ENCODE data around the gene TMEM53.

DNA sequence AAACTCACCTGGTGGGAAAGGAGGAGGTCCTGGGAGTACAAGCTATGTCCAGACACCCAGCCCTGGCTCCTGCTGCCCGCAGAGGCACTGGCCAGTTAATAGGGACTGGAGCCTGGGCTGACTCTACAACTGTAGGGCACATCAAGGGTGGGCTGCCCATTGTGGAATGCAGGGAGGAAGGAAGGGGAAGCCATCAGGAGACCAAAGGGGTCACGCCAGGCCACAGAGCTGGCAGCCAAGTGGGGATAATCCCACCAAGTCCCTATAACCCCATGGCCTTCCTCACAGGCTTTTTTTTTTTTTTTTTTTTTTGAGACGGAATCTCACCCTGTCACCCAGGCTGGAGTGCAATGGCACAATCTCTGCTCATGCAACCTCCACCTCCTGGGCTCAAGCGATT lies 14.7 kb downstream of the TMEM53 start:
- TF ChIP-seq, protein P1, sequence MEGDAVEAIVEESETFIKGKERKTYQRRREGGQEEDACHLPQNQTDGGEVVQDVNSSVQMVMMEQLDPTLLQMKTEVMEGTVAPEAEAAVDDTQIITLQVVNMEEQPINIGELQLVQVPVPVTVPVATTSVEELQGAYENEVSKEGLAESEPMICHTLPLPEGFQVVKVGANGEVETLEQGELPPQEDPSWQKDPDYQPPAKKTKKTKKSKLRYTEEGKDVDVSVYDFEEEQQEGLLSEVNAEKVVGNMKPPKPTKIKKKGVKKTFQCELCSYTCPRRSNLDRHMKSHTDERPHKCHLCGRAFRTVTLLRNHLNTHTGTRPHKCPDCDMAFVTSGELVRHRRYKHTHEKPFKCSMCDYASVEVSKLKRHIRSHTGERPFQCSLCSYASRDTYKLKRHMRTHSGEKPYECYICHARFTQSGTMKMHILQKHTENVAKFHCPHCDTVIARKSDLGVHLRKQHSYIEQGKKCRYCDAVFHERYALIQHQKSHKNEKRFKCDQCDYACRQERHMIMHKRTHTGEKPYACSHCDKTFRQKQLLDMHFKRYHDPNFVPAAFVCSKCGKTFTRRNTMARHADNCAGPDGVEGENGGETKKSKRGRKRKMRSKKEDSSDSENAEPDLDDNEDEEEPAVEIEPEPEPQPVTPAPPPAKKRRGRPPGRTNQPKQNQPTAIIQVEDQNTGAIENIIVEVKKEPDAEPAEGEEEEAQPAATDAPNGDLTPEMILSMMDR (conservative IDR thresholded peaks at IDR 0.05 in 1 of 2, IDR thresholded peaks at IDR 0.05 in 1 of 2; ENCODE audit: extremely low read depth in 1 of 2, insufficient read depth in 1 of 2, low read depth in 1 of 2, low read length in 2 of 2), result no peak
- TF ChIP-seq EZH2 (IDR thresholded peaks at IDR 0.05; ENCODE audit: borderline replicate concordance, low read length), result no peak

Measured in mammary epithelial cell (primary cell).